ENCODE data around the gene SERPINB5. TPM values are rescaled to one million over a fixed set of nuclear protein-coding genes. Genes with fewer than 3 reads are reported as not detected.

Gene SERPINB5
- total RNA-seq, 1 experiment from 2014 or later: 0.11 TPM

- no peak for DNase-seq (ENCODE audit: low spot score)
These were observed 18.9 kb downstream of the SERPINB5 start for GRCh38 chr18:63495675-63496074.

GRCh38 chr18:63505566-63506335 is 29.0 kb downstream of the SERPINB5 start:
- TF ChIP-seq, protein P1, sequence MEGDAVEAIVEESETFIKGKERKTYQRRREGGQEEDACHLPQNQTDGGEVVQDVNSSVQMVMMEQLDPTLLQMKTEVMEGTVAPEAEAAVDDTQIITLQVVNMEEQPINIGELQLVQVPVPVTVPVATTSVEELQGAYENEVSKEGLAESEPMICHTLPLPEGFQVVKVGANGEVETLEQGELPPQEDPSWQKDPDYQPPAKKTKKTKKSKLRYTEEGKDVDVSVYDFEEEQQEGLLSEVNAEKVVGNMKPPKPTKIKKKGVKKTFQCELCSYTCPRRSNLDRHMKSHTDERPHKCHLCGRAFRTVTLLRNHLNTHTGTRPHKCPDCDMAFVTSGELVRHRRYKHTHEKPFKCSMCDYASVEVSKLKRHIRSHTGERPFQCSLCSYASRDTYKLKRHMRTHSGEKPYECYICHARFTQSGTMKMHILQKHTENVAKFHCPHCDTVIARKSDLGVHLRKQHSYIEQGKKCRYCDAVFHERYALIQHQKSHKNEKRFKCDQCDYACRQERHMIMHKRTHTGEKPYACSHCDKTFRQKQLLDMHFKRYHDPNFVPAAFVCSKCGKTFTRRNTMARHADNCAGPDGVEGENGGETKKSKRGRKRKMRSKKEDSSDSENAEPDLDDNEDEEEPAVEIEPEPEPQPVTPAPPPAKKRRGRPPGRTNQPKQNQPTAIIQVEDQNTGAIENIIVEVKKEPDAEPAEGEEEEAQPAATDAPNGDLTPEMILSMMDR (conservative IDR thresholded peaks at IDR 0.05; ENCODE audit: low read depth, low read length): peak; percentile 83
- TF ChIP-seq EZH2 (IDR thresholded peaks at IDR 0.05; ENCODE audit: borderline replicate concordance, low read depth, low read length, poor library complexity, severe bottlenecking): no peak
- Histone ChIP-seq H3K27me3 (replicated peaks; ENCODE audit: insufficient read depth, low read depth, low read length, poor library complexity) (no peaks in the 10 kb centered on the region), H3K4me1 (ENCODE audit: insufficient read depth, low read length, poor library complexity, severe bottlenecking) (peaks cover 18% of the 10 kb centered on the region), H3K4me3 (ENCODE audit: low read depth, low read length, poor library complexity, severe bottlenecking) (no peak overlapping the region), H3K27ac (ENCODE audit: low read depth, low read length, poor library complexity, severe bottlenecking) (peak overlapping the region; percentile 31), H3K36me3 (ENCODE audit: insufficient read depth, low read length, poor library complexity, severe bottlenecking) (no peaks in the 10 kb centered on the region), H3K9me3 (ENCODE audit: low read depth, low read length, poor library complexity, severe bottlenecking) (no peaks in the 10 kb centered on the region)
- POLR2A ChIA-PET (ENCODE audit: low non-redundant PET): no interaction called here
- peak; percentile 79 for DNase-seq (ENCODE audit: low spot score)
- CTCF ChIA-PET: interaction anchor here (0.7 to 1.0 kb wide), 3 partner anchors 18 to 489 kb away, joined by 3 to 6 read pairs (median 3); no protein-coding TSS in a partner anchor
- BruUV-seq (replicated peaks): no TSS peak
- intact Hi-C loops (cut with micrococcal nuclease; ENCODE audit: unreplicated experiment): loop anchor here (5.0 to 10.0 kb wide), 3 partner anchors 61 to 488 kb away; no protein-coding TSS in a partner anchor

More at GRCh38 chr18:63495675-63496074, 18.9 kb downstream of the SERPINB5 start:
- no TSS peak for BruUV-seq (replicated peaks)
- no peaks in the 10 kb centered on the region for H3K4me1 ChIP-seq (ENCODE audit: insufficient read depth, low read length, poor library complexity, severe bottlenecking)
- no peak overlapping the region for H3K4me3 ChIP-seq (ENCODE audit: low read depth, low read length, poor library complexity, severe bottlenecking)
- H3K9me3 ChIP-seq (ENCODE audit: low read depth, low read length, poor library complexity, severe bottlenecking): no peaks in the 10 kb centered on the region
- H3K27me3 ChIP-seq (replicated peaks; ENCODE audit: insufficient read depth, low read depth, low read length, poor library complexity): no peaks in the 10 kb centered on the region
- TF ChIP-seq, protein P1 (conservative IDR thresholded peaks at IDR 0.05; ENCODE audit: low read depth, low read length): no peak
- no peak for TF ChIP-seq EZH2 (IDR thresholded peaks at IDR 0.05; ENCODE audit: borderline replicate concordance, low read depth, low read length, poor library complexity, severe bottlenecking)
- POLR2A ChIA-PET (ENCODE audit: low non-redundant PET): no interaction called here
- no peaks in the 10 kb centered on the region for H3K36me3 ChIP-seq (ENCODE audit: insufficient read depth, low read length, poor library complexity, severe bottlenecking)
- H3K27ac ChIP-seq (ENCODE audit: low read depth, low read length, poor library complexity, severe bottlenecking): no peak overlapping the region
- intact Hi-C loops (cut with micrococcal nuclease; ENCODE audit: unreplicated experiment): no loop called here
- CTCF ChIA-PET: no interaction called here

DNA sequence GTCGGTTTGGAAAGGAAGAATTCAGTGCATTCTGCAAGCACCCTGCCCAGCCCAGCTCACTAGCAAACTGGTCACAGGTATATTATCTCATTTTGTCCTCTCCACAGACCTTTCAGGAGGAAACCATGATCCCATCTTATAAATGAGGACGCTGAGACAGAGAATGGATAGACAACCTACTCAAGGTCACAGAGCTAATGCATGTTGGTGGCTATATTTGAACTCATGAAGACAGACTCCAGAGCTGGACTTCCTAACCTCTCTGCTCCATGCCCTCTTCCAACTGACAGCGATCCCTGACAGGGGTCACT is 29.5 kb downstream of the SERPINB5 start:
- BruUV-seq (replicated peaks): no TSS peak
- Histone ChIP-seq H3K27me3 (replicated peaks; ENCODE audit: insufficient read depth, low read depth, low read length, poor library complexity) (no peaks in the 10 kb centered on the region), H3K27ac (ENCODE audit: low read depth, low read length, poor library complexity, severe bottlenecking) (no peak overlapping the region), H3K4me3 (ENCODE audit: low read depth, low read length, poor library complexity, severe bottlenecking) (no peak overlapping the region), H3K9me3 (ENCODE audit: low read depth, low read length, poor library complexity, severe bottlenecking) (no peaks in the 10 kb centered on the region), H3K36me3 (ENCODE audit: insufficient read depth, low read length, poor library complexity, severe bottlenecking) (no peaks in the 10 kb centered on the region), H3K4me1 (ENCODE audit: insufficient read depth, low read length, poor library complexity, severe bottlenecking) (peaks cover 18% of the 10 kb centered on the region)
- ChIA-PET CTCF (interaction anchor here (0.9 kb wide), 1 partner anchor 18 kb away, joined by 6 read pairs; no protein-coding TSS in a partner anchor), POLR2A (ENCODE audit: low non-redundant PET) (no interaction called here)
- DNase-seq (ENCODE audit: low spot score): no peak
- intact Hi-C loops (cut with micrococcal nuclease; ENCODE audit: unreplicated experiment): loop anchor here (5.0 to 10.0 kb wide), 3 partner anchors 61 to 489 kb away; no protein-coding TSS in a partner anchor
- no peak for TF ChIP-seq EZH2 (IDR thresholded peaks at IDR 0.05; ENCODE audit: borderline replicate concordance, low read depth, low read length, poor library complexity, severe bottlenecking)
- TF ChIP-seq, protein P1 (conservative IDR thresholded peaks at IDR 0.05; ENCODE audit: low read depth, low read length): no peak
